GM21717 (cell line): ENCODE data around the gene FTO.

Experiments used
- ATAC-seq: cut with Tn5 transposase; IDR thresholded peaks from one replicate; pipeline ENCODE4 v1.9.1; 2021; ENCODE audit warnings: mild to moderate bottlenecking, moderate library complexity; ENCODE audit not compliant: unreplicated experiment

The FTO gene

GRCh38 chr16:54107583-54108202 lies 403.7 kb downstream of the FTO start:
- no peak for ATAC-seq

- ATAC-seq, result no peak
These were observed 406.3 kb downstream of the FTO start for GRCh38 chr16:54110016-54110981.

GRCh38 chr16:54112451-54113206 lies 408.7 kb downstream of the FTO start:
- ATAC-seq, result no peak

- no peak for ATAC-seq
These were observed 411.6 kb downstream of the FTO start for GRCh38 chr16:54115558-54115957.

GRCh38 chr16:54116124-54116655 lies 412.2 kb downstream of the FTO start:
- ATAC-seq, result no peak

GRCh38 chr16:54118846-54119245 lies 414.9 kb downstream of the FTO start:
- ATAC-seq, result no peak

GRCh38 chr16:54120846-54121480 lies 417.0 kb downstream of the FTO start:
- no peak for ATAC-seq

- no peak for ATAC-seq
These were observed 417.8 kb downstream of the FTO start for GRCh38 chr16:54121539-54122295.

- ATAC-seq, result no peak
These were observed 419.8 kb downstream of the FTO start for GRCh38 chr16:54123766-54124165.

- ATAC-seq, result no peak
These were observed 422.0 kb downstream of the FTO start for GRCh38 chr16:54125751-54126655.

GRCh38 chr16:54126907-54127306 lies 423.0 kb downstream of the FTO start:
- no peak for ATAC-seq

- ATAC-seq, result no peak
These were observed 424.8 kb downstream of the FTO start for GRCh38 chr16:54128629-54129234.

- no peak for ATAC-seq
These were observed 425.9 kb downstream of the FTO start for GRCh38 chr16:54129810-54130209.

GRCh38 chr16:54135361-54136275 lies 431.7 kb downstream of the FTO start:
- ATAC-seq, result no peak

GRCh38 chr16:54136276-54136625 lies 432.3 kb downstream of the FTO start:
- ATAC-seq, result no peak

- no peak for ATAC-seq
These were observed 436.3 kb downstream of the FTO start for GRCh38 chr16:54140057-54140787.

- no peak for ATAC-seq
These were observed 436.8 kb downstream of the FTO start for GRCh38 chr16:54140788-54141136.
